T-helper 22 cell (primary cell): ENCODE measurements around the gene CSH2.
"Not testable (repeated sequence)": the region's sequence is repeated elsewhere in the genome, so short reads cannot be mapped to it uniquely, and the experiment has no call there.

Source experiments
- DNase-seq: peaks from one replicate; pipeline ENCODE4 v3.0.0-alpha.2; 2020; ENCODE audit warnings: low read depth

The CSH2 gene

DNA sequence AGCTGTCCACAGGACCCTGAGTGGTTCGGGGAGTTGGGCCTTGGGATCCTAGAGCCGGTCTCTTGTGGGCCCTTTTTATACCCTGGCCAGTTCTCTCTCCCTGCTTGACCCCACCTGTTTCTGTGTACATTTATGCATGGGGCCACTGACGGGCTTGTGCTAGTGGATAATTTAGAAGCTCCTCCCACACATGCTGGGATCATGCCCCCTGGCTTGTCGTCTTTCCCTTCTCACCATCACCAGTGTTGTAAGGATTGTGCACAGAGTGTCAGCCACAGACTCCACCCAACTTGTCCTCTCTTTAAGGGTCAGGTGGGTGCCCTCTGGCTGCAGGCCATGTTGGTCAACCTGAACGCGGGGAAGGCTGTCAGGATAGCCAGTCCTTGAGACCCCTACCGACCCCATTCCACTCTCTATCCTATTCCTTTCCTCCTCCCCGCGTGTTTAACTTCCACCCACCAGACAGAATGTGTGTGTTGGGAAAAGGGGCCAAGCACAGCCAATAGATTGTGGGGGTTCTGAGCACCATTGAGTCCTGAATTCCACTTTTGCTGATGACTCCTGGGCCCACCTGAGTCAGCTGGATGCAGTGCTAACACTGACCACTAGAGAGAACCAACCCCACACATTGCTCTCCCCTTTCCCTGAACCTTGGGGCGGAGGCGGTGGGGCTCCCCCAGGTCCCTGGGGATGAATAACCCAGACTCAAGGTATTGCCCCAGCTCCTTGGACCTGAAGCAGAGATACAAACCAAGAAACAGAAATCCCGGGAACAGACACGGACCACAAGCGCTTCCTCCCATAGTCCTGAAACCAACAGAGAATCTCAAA is 23.3 kb upstream of the CSH2 start, which contains the start of gene CSH1:
Gene CSH1 (minus strand): TSS at position 51 of the 831 bp plus-strand sequence. CDS start 63 bp downstream, outside the sequence.
- not testable (repeated sequence) for DNase-seq

GRCh38 chr17:63894821-63895220 is 21.3 kb upstream of the CSH2 start:
- DNase-seq, result not testable (repeated sequence)

DNA sequence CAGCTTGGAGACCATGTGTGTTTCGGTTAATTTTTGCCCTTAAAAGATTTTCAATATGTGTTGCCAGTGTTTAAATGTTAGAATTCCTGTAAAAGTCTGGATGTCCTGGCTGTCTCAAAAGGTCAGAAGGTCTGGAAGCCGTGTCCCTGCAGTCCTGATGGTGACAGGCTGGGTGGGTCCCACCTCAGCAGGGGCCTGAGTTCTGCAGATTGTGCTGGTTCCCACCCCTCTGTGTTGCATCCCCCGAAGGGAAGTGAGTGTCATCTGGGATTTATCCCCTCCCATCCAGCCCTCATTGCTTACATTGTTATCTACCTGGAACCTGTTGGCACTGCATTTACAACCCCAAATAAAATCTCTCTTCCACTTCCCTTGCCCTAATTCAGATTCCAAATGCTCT is 20.5 kb upstream of the CSH2 start:
- DNase-seq, result not testable (repeated sequence)

- not testable (repeated sequence) for DNase-seq
Measured at GRCh38 chr17:63892316-63893037, 19.0 kb upstream of the CSH2 start.

DNA sequence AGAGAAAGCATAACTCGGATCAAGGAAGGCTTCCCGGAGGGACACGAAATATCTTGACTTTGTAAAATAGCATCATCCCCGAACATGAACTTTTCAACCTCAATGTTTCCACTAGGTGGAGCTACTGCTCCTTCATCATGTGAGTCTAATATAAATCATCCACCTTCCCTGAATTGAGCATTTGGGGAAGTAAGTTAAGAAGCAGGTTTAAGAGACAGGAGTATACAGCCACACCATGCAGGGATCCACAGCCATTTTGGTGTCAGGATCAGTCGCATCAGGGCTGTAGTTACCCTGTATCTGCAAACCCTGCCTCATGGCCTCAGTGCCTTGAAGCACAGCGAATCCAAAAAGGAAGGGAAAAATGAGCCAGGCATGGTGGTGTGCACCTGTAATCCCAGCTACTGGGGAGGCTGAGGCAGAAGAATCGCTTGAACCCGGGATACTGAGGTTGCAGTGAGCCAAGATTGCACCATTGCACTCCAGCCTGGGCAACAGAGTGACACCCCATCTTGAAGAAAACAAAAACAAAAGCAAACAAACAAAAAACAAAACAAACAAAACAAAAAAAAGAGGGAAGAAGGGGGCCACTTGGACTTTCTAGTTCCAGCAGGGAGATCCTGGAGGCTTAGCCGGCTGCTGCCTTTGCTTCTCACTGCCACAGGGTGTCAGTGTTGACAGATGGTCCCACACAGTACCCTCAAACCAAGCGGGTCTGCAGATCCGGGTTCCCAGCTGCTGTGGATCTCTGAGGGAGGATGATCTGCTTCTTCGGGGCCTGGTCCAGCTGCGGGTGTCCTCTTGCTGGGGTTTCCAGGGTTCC is 15.8 kb upstream of the CSH2 start:
- DNase-seq, result not testable (repeated sequence)

GRCh38 chr17:63885119-63885518 is 11.6 kb upstream of the CSH2 start:
- not testable (repeated sequence) for DNase-seq

- DNase-seq, result not testable (repeated sequence)
Measured at GRCh38 chr17:63882626-63883126, 9.2 kb upstream of the CSH2 start.

DNA sequence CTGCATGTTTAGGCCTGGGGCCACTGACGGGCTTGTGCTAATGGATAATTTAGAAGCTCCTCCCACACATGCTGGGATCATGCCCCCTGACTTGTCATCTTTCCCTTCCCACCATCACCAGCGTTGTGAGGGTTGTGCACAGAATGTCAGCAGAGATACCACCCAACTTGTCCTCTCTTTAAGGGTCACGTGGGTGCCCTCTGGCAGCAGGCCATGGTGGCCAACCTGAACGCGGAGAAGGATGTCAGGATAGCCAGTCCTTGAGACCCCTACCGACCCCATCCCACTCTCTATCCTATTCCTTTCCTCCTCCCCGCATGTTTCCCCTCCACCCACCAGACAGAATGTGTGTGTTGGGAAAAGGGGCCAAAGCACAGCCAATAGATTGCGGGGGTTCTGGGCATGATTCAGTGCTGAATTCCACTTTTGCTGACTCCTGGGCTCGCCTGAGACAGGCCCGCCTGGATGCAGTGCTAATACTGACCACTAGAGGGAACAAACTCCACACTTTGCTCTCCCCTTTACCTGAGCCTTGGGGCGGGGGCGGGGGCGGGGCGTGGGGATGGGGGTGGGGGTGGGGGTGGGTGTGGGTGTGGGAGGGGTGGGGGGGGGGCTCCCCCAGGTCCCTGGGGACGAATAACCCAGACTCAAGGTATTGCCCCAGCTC is 8.6 kb upstream of the CSH2 start, which contains the start of gene GH2:
Gene GH2 (minus strand): TSS at position 10 of the 667 bp plus-strand sequence. CDS start 143 bp downstream, outside the sequence.
- DNase-seq, result peak; percentile 14

- DNase-seq, result not testable (repeated sequence)
Measured at GRCh38 chr17:63881337-63881736, 7.9 kb upstream of the CSH2 start.

DNA sequence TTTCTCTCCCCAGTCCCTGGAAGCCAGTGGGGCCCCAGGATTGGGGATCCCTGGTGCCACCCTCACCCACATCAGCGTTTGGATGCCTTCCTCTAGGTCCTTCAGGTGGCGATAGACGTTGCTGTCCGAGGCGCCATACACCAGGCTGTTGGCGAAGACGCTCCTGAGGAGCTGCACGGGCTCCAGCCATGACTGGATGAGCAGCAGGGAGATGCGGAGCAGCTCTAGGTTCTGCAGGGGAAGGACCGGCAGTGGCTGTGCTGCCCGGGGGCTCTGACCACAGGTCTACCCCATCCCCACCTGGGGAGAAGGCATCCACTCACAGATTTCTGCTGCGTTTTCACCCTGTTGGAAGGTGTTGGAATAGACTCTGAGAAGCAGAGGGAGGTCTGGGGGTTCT is 7.2 kb upstream of the CSH2 start:
- DNase-seq, result no peak

GRCh38 chr17:63878413-63878812 is 4.9 kb upstream of the CSH2 start:
- DNase-seq, result not testable (repeated sequence)

- not testable (repeated sequence) for DNase-seq
Measured at GRCh38 chr17:63874693-63875092, 1.2 kb upstream of the CSH2 start.

DNA sequence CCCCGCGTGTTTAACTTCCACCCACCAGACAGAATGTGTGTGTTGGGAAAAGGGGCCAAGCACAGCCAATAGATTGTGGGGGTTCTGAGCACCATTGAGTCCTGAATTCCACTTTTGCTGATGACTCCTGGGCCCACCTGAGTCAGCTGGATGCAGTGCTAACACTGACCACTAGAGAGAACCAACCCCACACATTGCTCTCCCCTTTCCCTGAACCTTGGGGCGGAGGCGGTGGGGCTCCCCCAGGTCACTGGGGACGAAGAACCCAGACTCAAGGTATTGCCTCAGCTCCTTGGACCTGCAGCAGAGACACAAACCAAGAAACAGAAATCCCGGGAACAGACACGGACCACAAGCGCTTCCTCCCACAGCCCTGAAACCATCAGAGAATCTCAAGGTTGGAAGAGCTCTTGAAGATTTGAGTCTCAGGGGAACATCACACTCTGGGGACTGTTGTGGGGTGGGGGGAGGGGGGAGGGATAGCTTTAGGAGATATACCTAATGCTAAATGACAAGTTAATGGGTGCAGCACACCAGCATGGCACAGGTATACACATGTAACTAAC is 667 bp upstream of the CSH2 start:
- not testable (repeated sequence) for DNase-seq

DNA sequence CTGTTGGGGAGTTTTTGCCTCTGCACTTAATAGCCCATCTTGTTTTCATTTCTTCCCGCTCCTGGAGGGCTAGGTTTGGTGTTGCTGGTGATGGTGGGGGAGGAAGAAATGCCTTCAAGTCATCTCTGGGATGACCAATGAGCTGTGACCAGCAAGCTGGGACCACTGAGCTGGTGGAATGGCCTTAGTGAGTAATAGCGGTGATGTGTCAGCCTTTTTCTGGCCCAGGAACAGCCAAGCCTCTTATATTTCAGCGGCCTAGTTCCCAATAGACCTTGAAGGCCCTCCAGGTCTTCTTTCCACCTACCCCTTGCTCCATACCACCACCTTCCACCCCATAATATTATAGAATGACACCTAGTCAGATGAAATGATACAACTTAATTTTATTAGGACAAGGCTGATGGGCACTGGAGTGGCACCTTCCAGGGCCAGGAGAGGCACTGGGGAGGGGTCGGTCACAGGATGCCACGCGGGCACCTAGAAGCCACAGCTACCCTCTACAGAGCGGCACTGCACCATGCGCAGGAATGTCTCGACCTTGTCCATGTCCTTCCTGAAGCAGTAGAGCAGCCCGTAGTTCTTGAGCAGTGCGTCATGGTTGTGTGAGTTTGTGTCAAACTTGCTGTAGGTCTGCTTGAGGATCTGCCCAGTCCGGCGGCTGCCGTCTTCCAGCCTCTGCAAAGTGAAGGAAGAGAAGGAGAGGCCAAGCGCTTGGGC is 1.7 kb downstream of the CSH2 start:
- DNase-seq, result not testable (repeated sequence)

DNA sequence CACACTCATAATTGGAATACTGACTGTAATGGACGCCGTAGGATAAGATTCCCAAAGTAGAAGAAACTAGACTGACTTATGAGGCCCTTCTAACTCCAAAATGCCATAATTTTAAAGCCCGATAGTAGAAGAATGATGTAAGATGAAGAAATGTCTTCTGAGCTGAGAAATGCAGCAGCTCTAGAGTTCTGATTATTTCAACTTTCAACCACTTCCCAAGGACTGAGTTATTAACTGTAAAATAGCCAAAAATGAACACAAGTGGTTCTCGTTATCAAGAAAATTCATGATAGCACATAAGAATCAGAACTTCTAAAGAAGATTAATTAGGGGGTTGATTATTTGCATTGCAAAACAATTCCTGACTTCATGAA is 3.2 kb downstream of the CSH2 start:
- not testable (repeated sequence) for DNase-seq

- not testable (repeated sequence) for DNase-seq
Measured at GRCh38 chr17:63869491-63870291, 3.8 kb downstream of the CSH2 start.

- not testable (repeated sequence) for DNase-seq
Measured at GRCh38 chr17:63866625-63867024, 6.9 kb downstream of the CSH2 start.

GRCh38 chr17:63859257-63859656 is 14.2 kb downstream of the CSH2 start:
- no peak for DNase-seq

GRCh38 chr17:63856425-63856824 is 17.1 kb downstream of the CSH2 start:
- not testable (repeated sequence) for DNase-seq
